Measurements from ENCODE around the gene EPHB1. TPM values are rescaled to one million over a fixed set of nuclear protein-coding genes. Genes with fewer than 3 reads are reported as not detected.

The EPHB1 gene
- total RNA-seq, 1 donor from 2014 or later, result 0.53 TPM

DNA sequence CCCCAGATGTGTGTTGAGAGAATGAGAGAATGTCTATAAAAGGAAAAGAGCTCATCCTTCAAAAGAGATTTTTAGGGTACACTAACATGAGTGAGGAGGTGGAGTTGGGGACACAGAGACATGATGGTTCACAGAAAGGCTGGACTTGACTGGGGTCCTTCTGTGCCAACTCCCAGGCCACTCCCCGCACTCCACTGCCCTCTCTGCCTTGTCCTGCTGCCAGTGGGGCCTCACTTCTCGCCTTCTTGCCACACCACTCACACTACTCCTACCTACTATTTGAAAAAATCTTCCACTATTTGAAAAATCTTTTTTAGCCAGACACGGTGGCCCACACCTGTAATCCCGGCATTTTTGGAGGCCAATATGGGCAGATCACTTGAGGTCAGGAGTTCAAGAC lies 298.1 kb downstream of the EPHB1 start:
- no peak for DNase-seq (ENCODE audit: low spot score in 2 of 2)
- Histone ChIP-seq H3K27ac (no peak overlapping the region), H3K9me3 (no peaks in the 10 kb centered on the region), H3K36me3 (no peaks in the 10 kb centered on the region), H3K4me1 (no peaks in the 10 kb centered on the region), H3K27me3 (no peaks in the 10 kb centered on the region), H3K4me3 (no peak overlapping the region)
- intact Hi-C loops (cut with DNase I), result no loop called here
- TF ChIP-seq, protein P1, sequence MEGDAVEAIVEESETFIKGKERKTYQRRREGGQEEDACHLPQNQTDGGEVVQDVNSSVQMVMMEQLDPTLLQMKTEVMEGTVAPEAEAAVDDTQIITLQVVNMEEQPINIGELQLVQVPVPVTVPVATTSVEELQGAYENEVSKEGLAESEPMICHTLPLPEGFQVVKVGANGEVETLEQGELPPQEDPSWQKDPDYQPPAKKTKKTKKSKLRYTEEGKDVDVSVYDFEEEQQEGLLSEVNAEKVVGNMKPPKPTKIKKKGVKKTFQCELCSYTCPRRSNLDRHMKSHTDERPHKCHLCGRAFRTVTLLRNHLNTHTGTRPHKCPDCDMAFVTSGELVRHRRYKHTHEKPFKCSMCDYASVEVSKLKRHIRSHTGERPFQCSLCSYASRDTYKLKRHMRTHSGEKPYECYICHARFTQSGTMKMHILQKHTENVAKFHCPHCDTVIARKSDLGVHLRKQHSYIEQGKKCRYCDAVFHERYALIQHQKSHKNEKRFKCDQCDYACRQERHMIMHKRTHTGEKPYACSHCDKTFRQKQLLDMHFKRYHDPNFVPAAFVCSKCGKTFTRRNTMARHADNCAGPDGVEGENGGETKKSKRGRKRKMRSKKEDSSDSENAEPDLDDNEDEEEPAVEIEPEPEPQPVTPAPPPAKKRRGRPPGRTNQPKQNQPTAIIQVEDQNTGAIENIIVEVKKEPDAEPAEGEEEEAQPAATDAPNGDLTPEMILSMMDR (IDR thresholded peaks at IDR 0.05), result no peak

DNA sequence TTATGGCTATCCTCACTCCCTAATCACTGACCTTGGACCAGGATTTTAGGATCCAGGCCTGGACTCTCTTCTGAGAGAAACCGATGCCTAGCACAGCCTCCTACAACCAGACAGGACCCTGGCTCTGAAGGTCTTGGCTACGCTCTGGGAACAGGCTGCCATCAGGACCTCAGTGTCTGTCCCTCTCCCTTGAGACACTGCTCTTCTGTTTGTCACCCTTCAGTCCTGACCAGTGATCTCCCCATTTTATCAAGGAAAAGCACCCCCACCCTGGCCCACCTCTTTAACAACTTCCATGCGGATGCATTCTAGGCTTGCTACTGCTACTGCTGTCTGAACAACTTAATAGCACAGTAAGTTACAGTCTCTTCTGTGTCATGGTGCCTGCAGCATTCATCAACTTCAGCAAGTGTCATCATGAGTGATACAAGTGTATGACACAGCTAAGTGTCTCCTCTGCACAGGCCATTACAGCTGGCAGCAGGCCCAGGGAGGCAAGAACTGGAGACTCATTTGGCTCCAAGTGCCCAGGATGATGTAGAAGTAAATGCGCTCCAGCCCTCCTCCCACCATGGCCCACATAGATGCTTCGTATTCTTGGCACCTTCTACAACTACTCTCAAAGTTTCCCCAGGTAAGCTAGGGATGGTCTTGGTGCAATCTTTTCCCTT lies 302.4 kb downstream of the EPHB1 start:
- H3K36me3 ChIP-seq, result no peaks in the 10 kb centered on the region
- no peaks in the 10 kb centered on the region for H3K27me3 ChIP-seq
- peak in 1 of 2 donors; percentile 49 for DNase-seq (ENCODE audit: low spot score in 2 of 2)
- intact Hi-C loops (cut with DNase I), result no loop called here
- no peak overlapping the region for H3K4me3 ChIP-seq
- no peak overlapping the region for H3K27ac ChIP-seq
- TF ChIP-seq, protein P1 (IDR thresholded peaks at IDR 0.05), result no peak
- no peaks in the 10 kb centered on the region for H3K4me1 ChIP-seq
- H3K9me3 ChIP-seq, result no peaks in the 10 kb centered on the region

DNA sequence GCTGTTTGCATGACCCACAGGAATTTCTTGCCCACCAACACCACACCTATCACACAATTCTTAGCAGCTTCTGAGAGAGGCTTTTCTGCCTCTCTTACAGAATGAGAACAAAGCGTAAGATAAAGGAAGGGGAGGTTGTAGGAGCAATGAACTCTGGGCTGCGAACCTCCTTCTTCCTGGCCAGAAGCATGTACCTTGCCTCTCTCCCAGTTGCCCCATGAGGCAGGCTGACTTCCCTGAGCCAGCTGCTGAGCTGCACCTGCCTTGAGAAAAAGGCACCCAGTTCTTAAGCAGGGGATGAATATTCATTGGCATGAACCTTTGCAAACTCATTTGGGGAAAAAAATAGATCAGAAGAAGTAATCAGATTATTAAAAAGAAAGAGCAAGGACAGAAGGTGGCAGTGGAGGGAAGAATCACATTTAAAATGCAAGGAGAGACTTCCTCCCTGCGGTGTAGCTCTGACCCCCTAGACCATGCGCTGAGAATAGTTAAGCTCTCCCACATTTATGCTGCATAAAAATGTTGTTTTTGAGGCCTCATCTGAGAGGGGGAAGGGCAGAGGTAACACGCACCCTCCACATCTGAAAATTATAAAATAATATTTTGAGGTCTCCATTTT lies 304.8 kb downstream of the EPHB1 start:
- DNase-seq (ENCODE audit: low spot score in 2 of 2), result peak in 1 of 2 donors; percentile 15
- no peaks in the 10 kb centered on the region for H3K4me1 ChIP-seq
- no peak overlapping the region for H3K27ac ChIP-seq
- no peaks in the 10 kb centered on the region for H3K27me3 ChIP-seq
- H3K36me3 ChIP-seq, result no peaks in the 10 kb centered on the region
- TF ChIP-seq, protein P1 (IDR thresholded peaks at IDR 0.05), result no peak
- intact Hi-C loops (cut with DNase I), result no loop called here
- H3K9me3 ChIP-seq, result no peaks in the 10 kb centered on the region
- H3K4me3 ChIP-seq, result no peak overlapping the region

GRCh38 chr3:135100366-135100765 lies 305.3 kb downstream of the EPHB1 start:
- TF ChIP-seq, protein P1 (IDR thresholded peaks at IDR 0.05), result no peak
- no peak overlapping the region for H3K4me3 ChIP-seq
- intact Hi-C loops (cut with DNase I), result no loop called here
- H3K9me3 ChIP-seq, result no peaks in the 10 kb centered on the region
- no peaks in the 10 kb centered on the region for H3K4me1 ChIP-seq
- H3K36me3 ChIP-seq, result no peaks in the 10 kb centered on the region
- H3K27me3 ChIP-seq, result no peaks in the 10 kb centered on the region
- no peak overlapping the region for H3K27ac ChIP-seq
- no peak for DNase-seq (ENCODE audit: low spot score in 2 of 2)

DNA sequence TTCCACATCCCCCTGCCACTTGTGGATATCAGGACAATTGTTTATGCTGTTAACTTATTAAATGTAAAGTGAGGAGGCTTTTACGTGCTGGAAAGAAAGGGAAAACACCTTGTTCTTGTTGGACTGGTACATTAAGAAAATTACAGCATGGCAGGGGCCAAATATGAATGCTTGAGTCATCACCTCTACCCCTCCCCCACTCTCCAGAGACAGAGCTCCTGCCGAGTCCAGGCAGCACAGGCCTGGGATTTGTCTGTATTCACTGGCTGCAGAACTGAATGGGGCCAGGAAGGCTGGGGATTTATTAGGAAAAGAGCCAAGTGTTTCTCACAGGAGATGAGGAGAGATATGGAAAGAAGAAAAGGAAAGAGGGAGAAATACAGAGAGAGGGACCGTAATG lies 308.9 kb downstream of the EPHB1 start:
- H3K27me3 ChIP-seq, result no peaks in the 10 kb centered on the region
- TF ChIP-seq, protein P1 (IDR thresholded peaks at IDR 0.05), result no peak
- H3K36me3 ChIP-seq, result no peaks in the 10 kb centered on the region
- H3K4me3 ChIP-seq, result no peak overlapping the region
- H3K4me1 ChIP-seq, result no peaks in the 10 kb centered on the region
- H3K9me3 ChIP-seq, result no peaks in the 10 kb centered on the region
- H3K27ac ChIP-seq, result no peak overlapping the region
- no peak for DNase-seq (ENCODE audit: low spot score in 2 of 2)
- intact Hi-C loops (cut with DNase I), result no loop called here

All from ascending aorta (tissue), 2 donors.